GM12872 (cell line): ENCODE data around the gene SERPINE1.

ENCODE experiments used
- TF ChIP-seq, protein P1 (sequence below): IDR thresholded peaks from 3 replicates; pipeline ENCODE4 v1.5.1; 2011; ENCODE audit warnings: low read depth, mild to moderate bottlenecking, low read length, moderate library complexity; ENCODE audit not compliant: insufficient read depth

The SERPINE1 gene

DNA sequence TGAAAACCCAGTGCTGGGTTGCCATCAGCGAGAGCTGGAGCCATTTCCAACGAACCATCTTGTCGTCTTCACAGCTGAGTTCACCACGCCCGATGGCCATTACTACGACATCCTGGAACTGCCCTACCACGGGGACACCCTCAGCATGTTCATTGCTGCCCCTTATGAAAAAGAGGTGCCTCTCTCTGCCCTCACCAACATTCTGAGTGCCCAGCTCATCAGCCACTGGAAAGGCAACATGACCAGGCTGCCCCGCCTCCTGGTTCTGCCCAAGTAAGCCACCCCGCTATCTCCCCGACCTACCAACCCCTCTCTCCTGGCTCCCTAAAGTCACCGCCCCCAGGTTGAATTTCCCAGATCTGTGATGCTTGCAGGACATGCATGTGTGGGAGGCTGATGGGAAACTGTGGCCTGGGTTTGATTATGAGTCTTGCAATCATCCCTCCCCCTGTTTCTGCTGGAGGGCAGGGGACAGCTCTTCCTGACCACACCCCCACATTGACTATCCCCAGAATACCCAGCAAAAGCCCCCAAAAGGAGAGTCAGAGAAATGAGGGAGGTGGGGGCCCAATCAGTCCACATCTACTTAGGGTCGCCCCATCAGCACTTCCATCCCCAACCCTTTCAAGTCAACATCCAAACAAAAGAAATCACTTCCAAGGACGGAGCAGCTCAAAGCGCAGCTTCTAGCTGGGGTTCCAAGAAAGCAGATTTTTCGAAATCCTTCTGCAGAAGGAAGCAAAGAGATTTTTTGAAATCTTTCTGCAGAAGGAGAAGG is 6.9 kb downstream of the SERPINE1 start:
- TF ChIP-seq, protein P1, sequence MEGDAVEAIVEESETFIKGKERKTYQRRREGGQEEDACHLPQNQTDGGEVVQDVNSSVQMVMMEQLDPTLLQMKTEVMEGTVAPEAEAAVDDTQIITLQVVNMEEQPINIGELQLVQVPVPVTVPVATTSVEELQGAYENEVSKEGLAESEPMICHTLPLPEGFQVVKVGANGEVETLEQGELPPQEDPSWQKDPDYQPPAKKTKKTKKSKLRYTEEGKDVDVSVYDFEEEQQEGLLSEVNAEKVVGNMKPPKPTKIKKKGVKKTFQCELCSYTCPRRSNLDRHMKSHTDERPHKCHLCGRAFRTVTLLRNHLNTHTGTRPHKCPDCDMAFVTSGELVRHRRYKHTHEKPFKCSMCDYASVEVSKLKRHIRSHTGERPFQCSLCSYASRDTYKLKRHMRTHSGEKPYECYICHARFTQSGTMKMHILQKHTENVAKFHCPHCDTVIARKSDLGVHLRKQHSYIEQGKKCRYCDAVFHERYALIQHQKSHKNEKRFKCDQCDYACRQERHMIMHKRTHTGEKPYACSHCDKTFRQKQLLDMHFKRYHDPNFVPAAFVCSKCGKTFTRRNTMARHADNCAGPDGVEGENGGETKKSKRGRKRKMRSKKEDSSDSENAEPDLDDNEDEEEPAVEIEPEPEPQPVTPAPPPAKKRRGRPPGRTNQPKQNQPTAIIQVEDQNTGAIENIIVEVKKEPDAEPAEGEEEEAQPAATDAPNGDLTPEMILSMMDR: no peak

DNA sequence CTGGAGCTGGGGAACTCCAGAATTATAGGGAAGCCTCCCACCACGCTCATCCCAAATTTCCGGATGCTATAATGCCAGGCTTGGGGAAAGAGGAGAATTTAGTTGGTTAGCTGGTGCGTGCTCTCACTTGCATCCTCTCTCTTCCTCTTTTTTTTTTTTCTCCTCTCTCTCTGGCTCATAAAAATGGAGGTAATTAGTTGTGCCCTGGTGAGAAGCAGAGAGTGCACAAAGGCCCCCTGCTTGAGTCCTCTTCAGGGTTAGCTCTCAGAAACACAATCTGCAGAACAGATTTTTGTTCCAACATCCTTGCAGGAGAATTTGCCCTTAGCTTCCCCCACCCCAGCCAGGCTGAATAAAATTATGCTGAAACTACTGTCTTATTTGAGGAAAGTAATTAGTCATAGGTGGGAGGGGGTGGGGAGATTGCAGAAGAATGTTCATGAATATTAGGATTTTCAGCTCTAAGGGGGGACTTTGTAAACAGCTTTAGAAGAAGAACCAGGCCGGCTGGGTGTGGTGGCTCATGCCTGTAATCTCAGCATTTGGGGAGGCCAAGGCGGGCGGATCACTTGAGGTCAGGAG is 7.6 kb downstream of the SERPINE1 start:
- TF ChIP-seq, protein P1: no peak

DNA sequence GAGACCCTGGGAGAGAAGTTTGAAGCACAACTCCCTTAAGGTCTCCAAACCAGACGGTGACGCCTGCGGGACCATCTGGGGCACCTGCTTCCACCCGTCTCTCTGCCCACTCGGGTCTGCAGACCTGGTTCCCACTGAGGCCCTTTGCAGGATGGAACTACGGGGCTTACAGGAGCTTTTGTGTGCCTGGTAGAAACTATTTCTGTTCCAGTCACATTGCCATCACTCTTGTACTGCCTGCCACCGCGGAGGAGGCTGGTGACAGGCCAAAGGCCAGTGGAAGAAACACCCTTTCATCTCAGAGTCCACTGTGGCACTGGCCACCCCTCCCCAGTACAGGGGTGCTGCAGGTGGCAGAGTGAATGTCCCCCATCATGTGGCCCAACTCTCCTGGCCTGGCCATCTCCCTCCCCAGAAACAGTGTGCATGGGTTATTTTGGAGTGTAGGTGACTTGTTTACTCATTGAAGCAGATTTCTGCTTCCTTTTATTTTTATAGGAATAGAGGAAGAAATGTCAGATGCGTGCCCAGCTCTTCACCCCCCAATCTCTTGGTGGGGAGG is 10.8 kb downstream of the SERPINE1 start:
- TF ChIP-seq, protein P1: no peak

DNA sequence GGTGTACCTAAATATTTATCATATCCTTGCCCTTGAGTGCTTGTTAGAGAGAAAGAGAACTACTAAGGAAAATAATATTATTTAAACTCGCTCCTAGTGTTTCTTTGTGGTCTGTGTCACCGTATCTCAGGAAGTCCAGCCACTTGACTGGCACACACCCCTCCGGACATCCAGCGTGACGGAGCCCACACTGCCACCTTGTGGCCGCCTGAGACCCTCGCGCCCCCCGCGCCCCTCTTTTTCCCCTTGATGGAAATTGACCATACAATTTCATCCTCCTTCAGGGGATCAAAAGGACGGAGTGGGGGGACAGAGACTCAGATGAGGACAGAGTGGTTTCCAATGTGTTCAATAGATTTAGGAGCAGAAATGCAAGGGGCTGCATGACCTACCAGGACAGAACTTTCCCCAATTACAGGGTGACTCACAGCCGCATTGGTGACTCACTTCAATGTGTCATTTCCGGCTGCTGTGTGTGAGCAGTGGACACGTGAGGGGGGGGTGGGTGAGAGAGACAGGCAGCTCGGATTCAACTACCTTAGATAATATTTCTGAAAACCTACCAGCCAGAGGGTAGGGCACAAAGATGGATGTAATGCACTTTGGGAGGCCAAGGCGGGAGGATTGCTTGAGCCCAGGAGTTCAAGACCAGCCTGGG is 11.4 kb downstream of the SERPINE1 start:
- TF ChIP-seq, protein P1: peak; percentile 70

DNA sequence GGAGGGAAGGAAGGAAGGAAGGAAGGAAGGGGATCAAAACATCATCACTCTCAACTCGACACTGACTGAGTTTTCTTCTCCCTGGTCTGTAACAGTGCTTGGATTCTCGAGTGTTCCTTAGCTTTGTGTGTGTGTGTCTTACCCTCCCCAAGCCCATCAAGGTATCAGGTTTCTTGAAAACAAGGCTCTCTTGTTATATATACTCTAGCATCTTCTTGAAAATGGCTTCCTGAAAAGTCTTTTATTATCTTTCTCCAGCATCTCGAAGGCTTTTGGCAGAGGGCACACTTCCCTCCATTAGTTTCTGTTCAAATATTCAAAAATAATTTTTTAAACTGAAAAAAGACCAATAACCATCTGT is 13.4 kb downstream of the SERPINE1 start:
- TF ChIP-seq, protein P1: no peak

DNA sequence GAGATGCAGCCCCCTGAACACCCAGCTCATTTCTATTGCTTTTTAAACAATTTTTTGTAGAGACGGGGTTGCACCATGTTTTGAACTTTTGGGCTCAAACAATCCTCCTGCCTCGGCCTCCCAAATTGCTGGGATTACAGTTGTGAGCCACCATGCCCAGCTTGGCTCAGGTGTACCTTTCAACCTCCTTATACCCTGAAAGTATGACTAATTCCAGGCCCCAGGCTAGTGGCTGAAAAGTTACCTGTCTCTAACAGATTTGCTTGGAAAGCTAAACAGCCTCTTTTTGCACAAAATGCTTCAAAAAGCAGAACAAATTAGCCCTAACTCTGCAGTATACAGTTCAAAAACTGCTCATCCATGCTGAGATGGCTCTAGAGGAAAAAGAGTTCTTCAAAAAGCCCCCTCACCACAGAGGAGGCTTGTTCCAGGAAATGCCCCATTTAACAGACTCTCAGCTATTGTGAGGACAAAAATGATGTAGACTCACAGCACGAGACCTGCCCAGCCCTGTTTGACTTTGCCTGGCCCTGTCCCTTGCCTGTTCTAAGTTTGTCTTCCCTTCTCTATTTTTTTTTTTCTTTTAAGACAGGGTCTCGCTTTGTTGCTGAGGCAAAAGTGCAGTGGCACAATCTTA is 14.0 kb downstream of the SERPINE1 start:
- TF ChIP-seq, protein P1: no peak

DNA sequence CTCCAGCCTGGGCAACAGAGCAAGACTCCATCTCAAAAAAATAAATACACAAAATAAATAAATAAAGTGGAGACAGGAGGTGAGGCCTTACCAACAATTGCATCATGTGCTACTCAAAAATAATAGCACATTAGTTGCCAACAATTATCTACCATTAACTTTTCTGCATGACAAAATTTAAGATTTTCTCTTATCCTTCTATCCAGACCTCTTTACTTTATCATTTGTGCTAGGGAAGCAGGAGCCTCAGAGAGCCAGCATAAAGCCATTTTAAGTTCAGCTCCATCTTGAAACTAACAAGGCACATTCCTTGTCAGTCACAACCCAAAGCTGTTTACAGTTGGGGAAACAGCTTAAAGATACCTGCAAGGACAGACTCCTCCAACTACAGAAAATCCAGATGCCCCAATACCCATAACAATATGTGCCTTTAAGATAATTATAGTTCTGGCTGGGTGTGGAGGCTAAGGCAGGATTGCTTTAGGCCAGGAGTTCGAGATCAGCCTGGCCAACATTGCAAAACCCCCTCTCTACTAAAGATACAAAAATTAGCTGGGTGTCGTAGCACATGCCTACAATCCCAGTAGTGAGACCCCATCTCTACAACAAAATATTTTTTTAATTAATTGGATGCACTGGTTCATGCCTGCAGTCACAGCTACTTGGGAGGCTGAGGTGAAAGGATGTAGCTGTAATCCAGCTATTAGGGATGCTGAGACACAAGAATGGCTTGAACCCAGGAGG is 25.2 kb downstream of the SERPINE1 start:
- TF ChIP-seq, protein P1: no peak
